ENCODE data around the gene CLIC5.

GRCh38 chr6:45971287-45971686, 44.4 kb downstream of the CLIC5 start:
- TF ChIP-seq, protein P1, sequence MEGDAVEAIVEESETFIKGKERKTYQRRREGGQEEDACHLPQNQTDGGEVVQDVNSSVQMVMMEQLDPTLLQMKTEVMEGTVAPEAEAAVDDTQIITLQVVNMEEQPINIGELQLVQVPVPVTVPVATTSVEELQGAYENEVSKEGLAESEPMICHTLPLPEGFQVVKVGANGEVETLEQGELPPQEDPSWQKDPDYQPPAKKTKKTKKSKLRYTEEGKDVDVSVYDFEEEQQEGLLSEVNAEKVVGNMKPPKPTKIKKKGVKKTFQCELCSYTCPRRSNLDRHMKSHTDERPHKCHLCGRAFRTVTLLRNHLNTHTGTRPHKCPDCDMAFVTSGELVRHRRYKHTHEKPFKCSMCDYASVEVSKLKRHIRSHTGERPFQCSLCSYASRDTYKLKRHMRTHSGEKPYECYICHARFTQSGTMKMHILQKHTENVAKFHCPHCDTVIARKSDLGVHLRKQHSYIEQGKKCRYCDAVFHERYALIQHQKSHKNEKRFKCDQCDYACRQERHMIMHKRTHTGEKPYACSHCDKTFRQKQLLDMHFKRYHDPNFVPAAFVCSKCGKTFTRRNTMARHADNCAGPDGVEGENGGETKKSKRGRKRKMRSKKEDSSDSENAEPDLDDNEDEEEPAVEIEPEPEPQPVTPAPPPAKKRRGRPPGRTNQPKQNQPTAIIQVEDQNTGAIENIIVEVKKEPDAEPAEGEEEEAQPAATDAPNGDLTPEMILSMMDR (IDR thresholded peaks at IDR 0.05): no peak
- TF ChIP-seq POLR2A (IDR thresholded peaks at IDR 0.05): no peak
